IMR-90 (cell line): ENCODE measurements around the gene OPRL1. TPM values are rescaled to one million over a fixed set of nuclear protein-coding genes. Genes with fewer than 3 reads are reported as not detected.

ENCODE experiments used
- ATAC-seq: fragments of 200-7000 bp; cut with Tn5 transposase; 2 replicates; pipeline ENCODE4 v1.9.1; 2020; ENCODE audit warnings: low read depth, mild to moderate bottlenecking, moderate library complexity
- BruUV-seq: library from RNA; stranded (reverse); fragments of 400-500 nt; replicated peaks from 2 replicates; lab custom pipeline; 2021; lab: Mats Ljungman, UMichigan
- CTCF ChIA-PET: fragments of 300-600 bp; formaldehyde crosslinking; extraction: SDS; loops from one replicate; lab custom pipeline; 2021; ENCODE audit warnings: antibody characterized with exemption; lab: Yijun Ruan, JAX
- POLR2A ChIA-PET: fragments of 300-600 bp; sonication (Branson Sonifier 250); formaldehyde crosslinking; loops from one replicate; lab custom pipeline; 2022; ENCODE audit warnings: antibody characterized with exemption; ENCODE audit not compliant: unreplicated experiment; lab: Charles Lee
- DNase-seq: peaks from one replicate; pipeline ENCODE4 v3.0.0; 2013
- H2AFZ ChIP-seq: replicated peaks from 2 replicates; pipeline ENCODE3; 2013; ENCODE audit warnings: low read length, mild to moderate bottlenecking; ENCODE audit not compliant: poor library complexity
- H2AK5ac ChIP-seq: 2 replicates; pipeline ENCODE4 v1.6.1; 2013; ENCODE audit warnings: low read depth, low read length, inconsistent platforms
- H2AK9ac ChIP-seq: replicated peaks from 2 replicates; pipeline ENCODE3; 2013; ENCODE audit warnings: mild to moderate bottlenecking, low read depth, low read length, moderate library complexity; ENCODE audit not compliant: poor library complexity
- H2BK120ac ChIP-seq: 2 replicates; pipeline ENCODE4 v1.6.1; 2013; ENCODE audit warnings: low read depth, low read length, inconsistent platforms
- H2BK15ac ChIP-seq: 3 replicates; pipeline ENCODE4 v1.6.1; 2013; ENCODE audit warnings: low read depth, low read length, inconsistent platforms
- H2BK20ac ChIP-seq: 2 replicates; pipeline ENCODE4 v1.6.1; 2013; ENCODE audit warnings: low read depth, mild to moderate bottlenecking, inconsistent platforms, low read length, moderate library complexity
- H2BK5ac ChIP-seq: 2 replicates; pipeline ENCODE4 v1.6.1; 2013; ENCODE audit warnings: mild to moderate bottlenecking, low read depth, low read length, inconsistent platforms; ENCODE audit not compliant: poor library complexity, severe bottlenecking
- H3K14ac ChIP-seq: replicated peaks from 2 replicates; pipeline ENCODE4 v1.6.1; 2013; ENCODE audit warnings: low read depth, low read length, inconsistent platforms
- H3K18ac ChIP-seq: 2 replicates; pipeline ENCODE4 v1.6.1; 2013; ENCODE audit warnings: low read depth, low read length, control low read depth
- H3K23ac ChIP-seq: 2 replicates; pipeline ENCODE4 v1.6.1; 2013; ENCODE audit warnings: low read depth, low read length, inconsistent platforms
- H3K27ac ChIP-seq: 2 replicates; pipeline ENCODE4 v1.5.1; 2013; ENCODE audit warnings: mild to moderate bottlenecking, control low read depth, low read length; ENCODE audit not compliant: insufficient read depth
- H3K27me3 ChIP-seq: 2 replicates; pipeline ENCODE4 v1.6.1; 2013; ENCODE audit warnings: low read length; ENCODE audit not compliant: control insufficient read depth, insufficient read depth
- H3K36me3 ChIP-seq: 2 replicates; pipeline ENCODE4 v1.6.1; 2013; ENCODE audit warnings: low read length, mixed read lengths; ENCODE audit not compliant: control insufficient read depth, insufficient read depth
- H3K4ac ChIP-seq: 2 replicates; pipeline ENCODE4 v1.6.1; 2013; ENCODE audit warnings: low read depth, low read length, inconsistent platforms
- H3K4me1 ChIP-seq: 2 replicates; pipeline ENCODE4 v1.6.1; 2013; ENCODE audit warnings: low read length, mixed read lengths; ENCODE audit not compliant: control insufficient read depth, insufficient read depth
- H3K4me2 ChIP-seq: 2 replicates; pipeline ENCODE4 v1.6.1; 2013; ENCODE audit warnings: low read depth, mild to moderate bottlenecking, control low read depth, low read length, moderate library complexity
- H3K4me3 ChIP-seq: 2 replicates; pipeline ENCODE4 v1.5.1; 2013; ENCODE audit warnings: low read depth, mild to moderate bottlenecking, control low read depth, low read length, moderate library complexity; ENCODE audit not compliant: insufficient read depth
- H3K56ac ChIP-seq: 2 replicates; pipeline ENCODE4 v1.6.1; 2013; ENCODE audit warnings: low read length, inconsistent platforms; ENCODE audit not compliant: insufficient read depth; ENCODE audit errors: extremely low read depth
- H3K79me1 ChIP-seq, 2 experiments: 2 replicates each; pipeline ENCODE4 v1.6.1; 2013; ENCODE audit warnings: low read length in 2 of 2, inconsistent platforms in 1 of 2, low read depth in 1 of 2
- H3K9ac ChIP-seq: 2 replicates; pipeline ENCODE4 v1.6.1; 2013; ENCODE audit warnings: low read depth, low read length, control low read depth
- H3K9me1 ChIP-seq: 2 replicates; pipeline ENCODE4 v1.6.1; 2013; ENCODE audit warnings: low read length, inconsistent platforms; ENCODE audit not compliant: insufficient read depth
- H3K9me3 ChIP-seq: 2 replicates; pipeline ENCODE4 v1.6.1; 2013; ENCODE audit warnings: low read length; ENCODE audit not compliant: control insufficient read depth, insufficient read depth
- H4K20me1 ChIP-seq: 2 replicates; pipeline ENCODE4 v1.6.1; 2013; ENCODE audit warnings: low read length, inconsistent platforms; ENCODE audit not compliant: insufficient read depth
- H4K5ac ChIP-seq: 2 replicates; pipeline ENCODE4 v1.6.1; 2013; ENCODE audit warnings: mild to moderate bottlenecking, low read depth, low read length, control low read depth
- H4K8ac ChIP-seq, 2 experiments: 2 replicates each; pipeline ENCODE4 v1.6.1; 2013; ENCODE audit warnings: low read depth in 2 of 2, low read length in 2 of 2, control low read depth in 1 of 2, inconsistent platforms in 1 of 2
- H4K91ac ChIP-seq: 2 replicates; pipeline ENCODE4 v1.6.1; 2013; ENCODE audit warnings: low read depth, low read length, inconsistent platforms; ENCODE audit not compliant: insufficient read depth
- BHLHE40 ChIP-seq: fragments of 150-350 bp; IDR thresholded peaks from 2 replicates; pipeline ENCODE4 v1.6.1; 2016; ENCODE audit warnings: mild to moderate bottlenecking, low read depth, low read length
- CEBPB ChIP-seq: IDR thresholded peaks from 2 replicates; pipeline ENCODE4 v1.6.1; 2012; ENCODE audit warnings: low read depth, low read length, improper control_type of control experiment
- CHD1 ChIP-seq: IDR thresholded peaks from 2 replicates; pipeline ENCODE4 v1.6.1; 2012; ENCODE audit warnings: low read depth, low read length, improper control_type of control experiment
- FOS ChIP-seq: fragments of 150-350 bp; IDR thresholded peaks from 2 replicates; pipeline ENCODE4 v1.6.1; 2016; ENCODE audit warnings: low read depth, low read length
- MAFK ChIP-seq: IDR thresholded peaks from 2 replicates; pipeline ENCODE4 v1.6.1; 2012; ENCODE audit warnings: low read depth, low read length, improper control_type of control experiment
- MAZ ChIP-seq: IDR thresholded peaks from 2 replicates; pipeline ENCODE4 v1.6.1; 2012; ENCODE audit warnings: low read depth, mild to moderate bottlenecking, low read length, improper control_type of control experiment, moderate library complexity, borderline replicate concordance
- MXI1 ChIP-seq: IDR thresholded peaks from 2 replicates; pipeline ENCODE4 v1.6.1; 2012; ENCODE audit warnings: low read depth, mild to moderate bottlenecking, low read length, moderate library complexity, borderline replicate concordance
- NFE2L2 ChIP-seq: fragments of 150-350 bp; IDR thresholded peaks from 2 replicates; pipeline ENCODE4 v1.6.1; 2016; ENCODE audit warnings: low read depth, mild to moderate bottlenecking, low read length
- POLR2A ChIP-seq: IDR thresholded peaks from 2 replicates; pipeline ENCODE4 v1.6.1; 2012; ENCODE audit warnings: mild to moderate bottlenecking, low read depth, low read length
- RAD21 ChIP-seq: IDR thresholded peaks from 2 replicates; pipeline ENCODE4 v1.6.1; 2012; ENCODE audit warnings: low read length, improper control_type of control experiment
- RCOR1 ChIP-seq: IDR thresholded peaks from 2 replicates; pipeline ENCODE4 v1.6.1; 2012; ENCODE audit warnings: mild to moderate bottlenecking, low read length, improper control_type of control experiment; ENCODE audit not compliant: insufficient replicate concordance
- RFX5 ChIP-seq: IDR thresholded peaks from 2 replicates; pipeline ENCODE4 v1.8.0; 2012; ENCODE audit warnings: low read depth, mild to moderate bottlenecking, low read length, moderate library complexity
- SMC3 ChIP-seq: fragments of 150-350 bp; IDR thresholded peaks from 2 replicates; pipeline ENCODE4 v1.6.1; 2016; ENCODE audit warnings: low read depth, mild to moderate bottlenecking, antibody characterized with exemption, low read length, moderate library complexity
- WGBS, 2 experiments: methylation state at CpG; one replicate each; pipeline versions ENCODE4 v1.1.5 to v1.1.7; 2013; ENCODE audit warnings: missing lambda C conversion rate in 2 of 2; ENCODE audit not compliant: insufficient read length in 1 of 2; ENCODE audit errors: extremely low coverage in 2 of 2; 5-methylcytosine and 5-hydroxymethylcytosine counted together
- dilution Hi-C: fragments of 300-500 bp; cut with HindIII; formaldehyde crosslinking; loops from one replicate; pipeline ENCODE4 v1.14.3; 2018; ENCODE audit warnings: low sequenced_read_pairs; ENCODE audit not compliant: unreplicated experiment
- in situ Hi-C: fragments of 300-500 bp; cut with MboI; formaldehyde crosslinking; loops from 3 replicates; pipeline ENCODE4 v1.14.3; 2019; ENCODE audit warnings: low sequenced_read_pairs, inconsistent platforms, mixed read lengths
- intact Hi-C: fragments of 100-400 bp; cut with micrococcal nuclease; formaldehyde crosslinking; loops from 2 replicates; pipeline ENCODE4 v1.10.0; 2022
- polyA plus RNA-seq, 3 experiments: library from polyadenylated mRNA; depleted of rRNA; stranded (reverse); fragments of >200 nt; gene quantifications; 2 replicates each; pipeline ENCODE4 v1.2.3, GENCODE V29; 2012; ENCODE audit warnings: low replicate concordance in 1 of 3
- total RNA-seq: library from RNA; depleted of rRNA; stranded (reverse); fragments of >200 nt; gene quantifications from 2 replicates; pipeline ENCODE4 v1.2.3, GENCODE V29; 2012
- TF ChIP-seq, protein P1 (sequence below): fragments of 150-350 bp; IDR thresholded peaks from 2 replicates; pipeline ENCODE4 v1.6.1; 2016; ENCODE audit warnings: low read depth, mild to moderate bottlenecking, low read length, moderate library complexity, borderline replicate concordance
- TF ChIP-seq, protein P2 (sequence below): fragments of 150-350 bp; IDR thresholded peaks from 2 replicates; pipeline ENCODE4 v1.6.1; 2017; ENCODE audit warnings: mild to moderate bottlenecking, antibody characterized with exemption, low read length, low read depth
- TF ChIP-seq, protein P3 (sequence below): conservative IDR thresholded peaks from 2 replicates; pipeline ENCODE4 v1.5.1; 2012; ENCODE audit warnings: mild to moderate bottlenecking, low read depth, low read length, improper control_type of control experiment

Gene OPRL1
- total and polyA plus RNA-seq, 2 of the 4 experiments (the other 2 are of a cell fraction) = 0.36 to 1.2 TPM

DNA sequence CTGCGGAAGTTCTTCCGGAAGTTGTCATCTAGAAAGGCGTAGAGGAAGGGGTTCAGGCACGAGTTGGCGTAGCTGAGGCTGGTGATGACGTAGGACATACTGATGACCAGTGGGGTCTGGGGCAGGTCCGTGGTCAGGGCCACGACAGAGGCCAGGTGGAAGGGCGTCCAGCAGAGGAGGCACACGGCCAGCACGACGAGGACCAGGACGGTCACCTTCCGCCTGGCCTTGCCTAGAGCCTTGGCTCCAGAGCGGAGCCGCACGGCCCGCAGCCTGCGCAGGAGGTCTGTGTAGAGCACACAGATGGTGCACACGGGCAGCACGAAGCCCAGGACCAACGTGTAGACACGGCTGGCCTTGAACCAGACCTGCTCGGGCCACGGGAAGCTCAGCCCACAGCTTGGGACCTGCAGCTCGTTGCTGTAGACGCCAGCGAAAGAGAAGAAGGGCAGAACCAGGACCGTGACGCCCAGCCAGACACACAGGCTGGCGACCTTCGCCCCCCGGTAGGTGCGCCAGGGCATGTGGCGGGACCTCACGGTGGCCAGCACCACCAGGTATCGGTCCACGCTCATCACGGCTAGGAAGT is 26.1 kb downstream of the OPRL1 start:
- Histone ChIP-seq H3K79me1 (no peaks in the 10 kb centered on the region), H4K91ac (no peak overlapping the region), H3K27ac (no peak overlapping the region), H4K5ac (no peak overlapping the region), H2BK5ac (no peak overlapping the region), H3K27me3 (peaks cover 53% of the 10 kb centered on the region), H2BK20ac (no peak overlapping the region), H2BK15ac (no peak overlapping the region), H3K56ac (no peak overlapping the region), H3K23ac (no peak overlapping the region), H3K14ac (no peak overlapping the region), H3K36me3 (no peaks in the 10 kb centered on the region), H4K8ac (no peak overlapping the region), H3K4me2 (no peak overlapping the region), H2AFZ (no peak overlapping the region), H4K20me1 (no peaks in the 10 kb centered on the region), H2AK9ac (no peak overlapping the region), H3K4me1 (no peaks in the 10 kb centered on the region), H2AK5ac (no peak overlapping the region), H3K4ac (no peak overlapping the region), H3K9me3 (no peaks in the 10 kb centered on the region), H3K9me1 (no peaks in the 10 kb centered on the region), H3K18ac (no peak overlapping the region), H2BK120ac (no peak overlapping the region), H3K9ac (no peak overlapping the region), H3K4me3 (no peak overlapping the region)
- ATAC-seq (no peak), DNase-seq (no peak)
- TF ChIP-seq FOS (no peak), POLR2A (no peak), BHLHE40 (no peak), SMC3 (no peak), RAD21 (no peak), RCOR1 (no peak), CEBPB (no peak), NFE2L2 (no peak), CHD1 (no peak), MAFK (no peak), RFX5 (no peak), MAZ (no peak), MXI1 (no peak)
- TF ChIP-seq, protein P1, sequence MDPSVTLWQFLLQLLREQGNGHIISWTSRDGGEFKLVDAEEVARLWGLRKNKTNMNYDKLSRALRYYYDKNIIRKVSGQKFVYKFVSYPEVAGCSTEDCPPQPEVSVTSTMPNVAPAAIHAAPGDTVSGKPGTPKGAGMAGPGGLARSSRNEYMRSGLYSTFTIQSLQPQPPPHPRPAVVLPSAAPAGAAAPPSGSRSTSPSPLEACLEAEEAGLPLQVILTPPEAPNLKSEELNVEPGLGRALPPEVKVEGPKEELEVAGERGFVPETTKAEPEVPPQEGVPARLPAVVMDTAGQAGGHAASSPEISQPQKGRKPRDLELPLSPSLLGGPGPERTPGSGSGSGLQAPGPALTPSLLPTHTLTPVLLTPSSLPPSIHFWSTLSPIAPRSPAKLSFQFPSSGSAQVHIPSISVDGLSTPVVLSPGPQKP = no peak
- TF ChIP-seq, protein P2, sequence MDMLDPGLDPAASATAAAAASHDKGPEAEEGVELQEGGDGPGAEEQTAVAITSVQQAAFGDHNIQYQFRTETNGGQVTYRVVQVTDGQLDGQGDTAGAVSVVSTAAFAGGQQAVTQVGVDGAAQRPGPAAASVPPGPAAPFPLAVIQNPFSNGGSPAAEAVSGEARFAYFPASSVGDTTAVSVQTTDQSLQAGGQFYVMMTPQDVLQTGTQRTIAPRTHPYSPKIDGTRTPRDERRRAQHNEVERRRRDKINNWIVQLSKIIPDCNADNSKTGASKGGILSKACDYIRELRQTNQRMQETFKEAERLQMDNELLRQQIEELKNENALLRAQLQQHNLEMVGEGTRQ = no peak
- TF ChIP-seq, protein P3, sequence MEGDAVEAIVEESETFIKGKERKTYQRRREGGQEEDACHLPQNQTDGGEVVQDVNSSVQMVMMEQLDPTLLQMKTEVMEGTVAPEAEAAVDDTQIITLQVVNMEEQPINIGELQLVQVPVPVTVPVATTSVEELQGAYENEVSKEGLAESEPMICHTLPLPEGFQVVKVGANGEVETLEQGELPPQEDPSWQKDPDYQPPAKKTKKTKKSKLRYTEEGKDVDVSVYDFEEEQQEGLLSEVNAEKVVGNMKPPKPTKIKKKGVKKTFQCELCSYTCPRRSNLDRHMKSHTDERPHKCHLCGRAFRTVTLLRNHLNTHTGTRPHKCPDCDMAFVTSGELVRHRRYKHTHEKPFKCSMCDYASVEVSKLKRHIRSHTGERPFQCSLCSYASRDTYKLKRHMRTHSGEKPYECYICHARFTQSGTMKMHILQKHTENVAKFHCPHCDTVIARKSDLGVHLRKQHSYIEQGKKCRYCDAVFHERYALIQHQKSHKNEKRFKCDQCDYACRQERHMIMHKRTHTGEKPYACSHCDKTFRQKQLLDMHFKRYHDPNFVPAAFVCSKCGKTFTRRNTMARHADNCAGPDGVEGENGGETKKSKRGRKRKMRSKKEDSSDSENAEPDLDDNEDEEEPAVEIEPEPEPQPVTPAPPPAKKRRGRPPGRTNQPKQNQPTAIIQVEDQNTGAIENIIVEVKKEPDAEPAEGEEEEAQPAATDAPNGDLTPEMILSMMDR = no peak
- ChIA-PET CTCF (no interaction called here), POLR2A (no interaction called here)
- no TSS peak for BruUV-seq
- in situ Hi-C loops (no loop called here), intact Hi-C loops (no loop called here), dilution Hi-C loops (no loop called here)
- WGBS, 2 experiments = 88% methylated on average over 27 of the region's 39 CpGs; no CpG with 5 or more reads in 1 of the 2 experiments
